Muscle of leg (tissue), 11 donors: ENCODE data around the gene S100A14. TPM values are rescaled to one million over a fixed set of nuclear protein-coding genes. Genes with fewer than 3 reads are reported as not detected.

Source experiments
- DNase-seq: peaks from one replicate; pipeline ENCODE4 v3.0.0; 2013
- H3K27ac ChIP-seq: one replicate; pipeline ENCODE4 v1.5.1; 2013; ENCODE audit warnings: mild to moderate bottlenecking, low read length, control low read depth
- H3K27me3 ChIP-seq: one replicate; pipeline ENCODE4 v1.6.1; 2013; ENCODE audit warnings: low read length; ENCODE audit not compliant: control insufficient read depth, insufficient read depth
- H3K36me3 ChIP-seq: one replicate; pipeline ENCODE4 v1.6.1; 2013; ENCODE audit warnings: low read length; ENCODE audit not compliant: control insufficient read depth, insufficient read depth
- H3K4me1 ChIP-seq: one replicate; pipeline ENCODE4 v1.6.1; 2013; ENCODE audit warnings: low read length; ENCODE audit not compliant: control insufficient read depth, insufficient read depth
- H3K4me3 ChIP-seq: one replicate; pipeline ENCODE4 v1.5.1; 2013; ENCODE audit warnings: low read length, control low read depth
- H3K9me3 ChIP-seq: replicated peaks from 2 replicates; pipeline ENCODE4 v1.6.1; 2013; ENCODE audit warnings: low read depth, low read length; ENCODE audit not compliant: control insufficient read depth
- WGBS: methylation state at CpG from one replicate; pipeline ENCODE4 v1.1.5; 2013; ENCODE audit warnings: missing lambda C conversion rate; ENCODE audit not compliant: insufficient coverage; 5-methylcytosine and 5-hydroxymethylcytosine counted together
- polyA plus RNA-seq, 8 donors: library from polyadenylated mRNA; unstranded; fragments of 120-200 nt; gene quantifications; one replicate each; pipeline versions ENCODE4 v1.2.1 to v1.2.3, GENCODE V29; 2013; ENCODE audit warnings: inconsistent platforms in 1 of 8, low replicate concordance in 1 of 8; ENCODE audit not compliant: insufficient read length in 8 of 8, insufficient read depth in 1 of 8
- total RNA-seq: library from RNA; stranded (reverse); fragments of 120-200 nt; gene quantifications from one replicate; pipeline ENCODE4 v1.2.4, GENCODE V29; 2013

S100A14 gene
- total and polyA plus RNA-seq, 9 donors, result 0.15 to 27.5 (median 0.45) TPM

DNA sequence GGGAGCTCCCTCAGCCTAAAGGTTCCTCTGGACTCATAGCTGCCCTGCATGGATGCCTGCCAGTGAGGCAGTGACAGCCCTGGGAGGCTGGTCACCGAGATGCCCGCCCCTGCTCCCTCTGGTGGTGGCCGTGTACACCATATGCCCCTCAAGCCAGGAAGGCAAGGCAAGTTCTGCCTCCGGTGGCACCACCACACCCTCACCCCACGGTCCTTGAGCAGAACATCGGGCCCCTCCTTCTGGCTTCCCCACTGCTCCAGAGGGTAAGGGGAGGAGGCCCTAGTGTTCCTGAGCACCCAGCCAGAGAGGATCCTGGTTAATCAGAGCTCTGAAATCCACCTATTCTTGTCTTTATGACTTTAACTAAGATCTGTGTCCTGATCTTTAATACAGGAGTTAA is 1.5 kb upstream of the S100A14 start:
- no peak overlapping the region for H3K4me3 ChIP-seq
- peaks cover 17% of the 10 kb centered on the region for H3K36me3 ChIP-seq
- DNase-seq, result peak; percentile 53
- no peak overlapping the region for H3K27ac ChIP-seq
- peaks cover 29% of the 10 kb centered on the region for H3K4me1 ChIP-seq
- 31% methylated on average over 3 of the region's 6 CpGs for WGBS
- H3K27me3 ChIP-seq, result no peaks in the 10 kb centered on the region
- no peaks in the 10 kb centered on the region for H3K9me3 ChIP-seq

DNA sequence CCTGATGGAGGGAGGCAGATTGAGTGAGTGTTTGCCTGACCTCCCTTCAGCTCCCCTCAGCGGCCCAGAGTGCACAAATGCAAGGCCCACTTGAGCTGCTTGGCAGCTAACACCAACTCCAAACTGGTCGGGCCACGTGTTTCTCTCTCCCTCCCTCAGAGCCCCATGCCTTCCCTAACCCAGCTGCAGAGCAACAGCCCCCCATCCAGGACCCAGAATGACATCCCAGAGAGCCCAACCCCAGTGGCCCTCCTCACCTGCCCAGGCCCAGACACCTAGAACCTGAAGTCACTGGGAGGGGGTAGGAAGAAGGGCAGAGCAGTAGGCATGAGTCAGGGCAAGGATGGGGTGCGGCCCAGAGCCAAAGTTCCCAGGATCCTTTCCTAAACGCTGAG is 789 bp upstream of the S100A14 start:
- WGBS, result 63% methylated on average over 5 of the region's 5 CpGs
- no peak overlapping the region for H3K27ac ChIP-seq

GRCh38 chr1:153615406-153615805 is 719 bp downstream of the S100A14 start:
- H3K27ac ChIP-seq, result no peak overlapping the region
- no peak overlapping the region for H3K4me3 ChIP-seq
- H3K36me3 ChIP-seq, result peaks cover 13% of the 10 kb centered on the region
- WGBS, result 80% methylated on average over 1 of the region's 2 CpGs
- no peak for DNase-seq
- H3K27me3 ChIP-seq, result no peaks in the 10 kb centered on the region
- peaks cover 44% of the 10 kb centered on the region for H3K4me1 ChIP-seq
- no peaks in the 10 kb centered on the region for H3K9me3 ChIP-seq

More for the DNA sequence above, 789 bp upstream of the S100A14 start:
- H3K4me1 ChIP-seq, result peaks cover 37% of the 10 kb centered on the region
- no peak for DNase-seq
- H3K27me3 ChIP-seq, result no peaks in the 10 kb centered on the region
- H3K9me3 ChIP-seq, result no peaks in the 10 kb centered on the region
- H3K36me3 ChIP-seq, result peaks cover 13% of the 10 kb centered on the region
- no peak overlapping the region for H3K4me3 ChIP-seq

DNA sequence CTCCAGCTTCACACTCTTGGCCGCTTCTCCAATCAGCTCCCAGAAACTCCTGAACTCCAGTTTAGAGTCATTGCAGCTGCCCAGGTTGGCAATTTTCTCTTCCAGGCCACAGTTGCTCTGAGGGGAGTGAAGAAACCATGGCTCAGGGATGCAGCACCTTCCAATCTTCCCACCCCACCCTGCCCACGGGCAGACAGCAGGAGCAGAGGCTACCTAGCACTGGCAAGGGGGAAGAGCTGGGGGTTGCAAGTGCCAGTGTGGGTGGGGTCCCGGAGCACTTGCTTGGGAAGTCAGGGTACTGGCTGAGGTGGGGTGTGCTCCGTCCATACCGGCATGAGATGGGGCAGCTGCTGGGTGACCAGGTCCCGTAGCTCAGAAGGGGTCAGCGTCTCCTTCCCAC is 1.2 kb downstream of the S100A14 start:
- H3K9me3 ChIP-seq, result no peaks in the 10 kb centered on the region
- H3K36me3 ChIP-seq, result peaks cover 13% of the 10 kb centered on the region
- H3K27ac ChIP-seq, result no peak overlapping the region
- no peak overlapping the region for H3K4me3 ChIP-seq
- H3K27me3 ChIP-seq, result no peaks in the 10 kb centered on the region
- WGBS, result 83% methylated on average over 4 of the region's 7 CpGs
- peaks cover 49% of the 10 kb centered on the region for H3K4me1 ChIP-seq
- DNase-seq, result no peak

DNA sequence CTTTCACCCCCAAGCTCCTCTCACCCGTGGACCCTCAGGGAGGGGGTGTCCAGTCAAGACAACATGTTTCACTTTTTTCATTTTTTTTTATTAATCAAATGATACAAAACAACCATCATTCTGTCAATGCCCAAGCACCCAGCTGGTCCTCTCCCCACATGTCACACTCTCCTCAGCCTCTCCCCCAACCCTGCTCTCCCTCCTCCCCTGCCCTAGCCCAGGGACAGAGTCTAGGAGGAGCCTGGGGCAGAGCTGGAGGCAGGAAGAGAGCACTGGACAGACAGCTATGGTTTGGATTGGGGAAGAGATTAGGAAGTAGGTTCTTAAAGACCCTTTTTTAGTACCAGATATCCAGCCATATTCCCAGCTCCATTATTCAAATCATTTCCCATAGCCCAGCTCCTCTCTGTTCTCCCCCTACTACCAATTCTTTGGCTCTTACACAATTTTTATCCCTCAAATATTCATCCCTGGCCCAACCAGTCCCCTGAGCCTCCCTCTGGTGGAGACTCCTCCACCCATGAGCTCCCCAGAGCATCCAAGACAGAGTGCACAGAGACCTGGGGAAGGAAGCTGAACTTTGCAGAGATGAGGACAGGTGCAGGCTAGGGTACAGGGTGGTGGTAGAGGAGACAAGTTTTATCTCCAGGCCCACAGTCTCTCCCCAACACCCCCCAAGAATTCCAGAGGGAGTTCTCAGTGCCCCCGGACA is 1.8 kb downstream of the S100A14 start:
- H3K27me3 ChIP-seq, result no peaks in the 10 kb centered on the region
- H3K4me1 ChIP-seq, result peaks cover 54% of the 10 kb centered on the region
- peaks cover 9% of the 10 kb centered on the region for H3K36me3 ChIP-seq
- no peaks in the 10 kb centered on the region for H3K9me3 ChIP-seq
- no peak overlapping the region for H3K4me3 ChIP-seq
- DNase-seq, result no peak
- H3K27ac ChIP-seq, result no peak overlapping the region
- WGBS, result 69% methylated on average over 2 of the region's 2 CpGs

- Histone ChIP-seq H3K4me3 (no peak overlapping the region), H3K27ac (no peak overlapping the region), H3K9me3 (no peaks in the 10 kb centered on the region), H3K27me3 (no peaks in the 10 kb centered on the region), H3K4me1 (peaks cover 63% of the 10 kb centered on the region), H3K36me3 (no peaks in the 10 kb centered on the region)
- DNase-seq, result no peak
- WGBS, result 76% methylated on average over 3 of the region's 5 CpGs
These were observed 2.7 kb downstream of the S100A14 start for GRCh38 chr1:153613406-153613805.

- peak; percentile 78 for DNase-seq
- Histone ChIP-seq H3K27me3 (no peaks in the 10 kb centered on the region), H3K9me3 (no peaks in the 10 kb centered on the region), H3K4me3 (peak within 1 kb of the TSS; percentile 60), H3K36me3 (peaks cover 2% of the 10 kb centered on the region), H3K27ac (peak within 1 kb of the TSS; percentile 84), H3K4me1 (peaks cover 67% of the 10 kb centered on the region)
- 3% methylated on average over 4 of the region's 9 CpGs for WGBS
These were observed 3.3 kb downstream of the S100A14 start, which contains the start of gene S100A16 for GRCh38 chr1:153612755-153613331. Gene S100A16, minus strand, starts transcription at chr1:153613137. Its CDS starts 4,986 bp downstream, at chr1:153608151.

DNA sequence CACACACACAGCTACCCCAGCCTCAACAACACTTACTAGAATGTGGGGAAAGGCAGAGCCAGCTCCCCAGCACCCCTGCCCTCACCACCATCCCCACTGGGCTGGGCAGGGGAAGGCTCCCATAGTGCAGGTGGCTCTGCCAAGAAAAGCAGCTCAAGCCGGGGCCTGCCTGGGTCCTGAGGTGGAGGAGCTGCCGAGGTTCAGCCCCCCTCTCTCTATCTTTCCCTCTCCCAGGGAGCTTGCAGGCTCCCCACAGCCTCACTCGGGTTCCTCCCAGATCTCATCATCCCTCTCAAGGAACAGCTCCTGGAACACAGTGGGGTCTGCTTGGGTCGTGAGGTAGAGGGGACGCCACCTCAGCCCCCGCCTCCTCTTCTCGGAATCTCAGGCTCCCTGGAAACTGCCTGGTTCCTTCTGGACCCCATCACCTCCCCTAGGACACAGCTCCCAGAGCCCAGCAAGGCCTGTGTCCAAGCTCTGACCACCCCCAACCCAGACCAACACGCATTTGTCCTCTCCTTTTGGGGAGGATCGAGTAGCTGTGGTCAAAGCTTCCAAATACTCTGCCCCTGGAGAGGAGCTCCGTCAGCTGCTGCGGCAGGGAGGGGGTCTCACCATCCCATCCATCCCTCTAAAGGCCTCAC is 3.9 kb downstream of the S100A14 start:
- Histone ChIP-seq H3K36me3 (peaks cover 7% of the 10 kb centered on the region), H3K4me3 (peak overlapping the region; percentile 60), H3K27ac (peak overlapping the region; percentile 84), H3K9me3 (no peaks in the 10 kb centered on the region), H3K27me3 (no peaks in the 10 kb centered on the region), H3K4me1 (peaks cover 65% of the 10 kb centered on the region)
- WGBS, result 35% methylated on average over 2 of the region's 11 CpGs
- DNase-seq, result peak; percentile 60

DNA sequence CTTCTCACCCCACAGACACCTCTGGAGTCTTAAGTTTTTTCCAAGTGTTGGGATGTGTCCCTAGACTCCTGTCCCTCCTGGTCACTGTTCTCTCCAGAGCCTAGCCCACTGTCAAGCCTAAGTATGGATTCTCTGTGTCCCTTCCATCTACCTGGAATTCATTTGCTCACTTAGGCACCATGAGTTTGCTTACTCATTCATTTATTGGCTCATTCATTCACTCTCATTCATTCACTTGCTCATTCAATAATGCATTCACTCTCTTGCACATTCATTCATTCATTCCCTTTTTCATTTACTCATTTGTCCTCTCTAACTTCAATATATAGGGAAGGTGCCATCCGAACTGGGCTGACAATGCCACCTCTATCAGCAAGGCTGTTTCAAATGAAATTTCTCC is 4.8 kb downstream of the S100A14 start:
- Histone ChIP-seq H3K27ac (no peak overlapping the region), H3K4me3 (no peak overlapping the region), H3K27me3 (no peaks in the 10 kb centered on the region), H3K9me3 (no peaks in the 10 kb centered on the region), H3K36me3 (peaks cover 12% of the 10 kb centered on the region), H3K4me1 (peaks cover 56% of the 10 kb centered on the region)
- no peak for DNase-seq
- WGBS, result 67% methylated on average over 1 of the region's 1 CpG

DNA sequence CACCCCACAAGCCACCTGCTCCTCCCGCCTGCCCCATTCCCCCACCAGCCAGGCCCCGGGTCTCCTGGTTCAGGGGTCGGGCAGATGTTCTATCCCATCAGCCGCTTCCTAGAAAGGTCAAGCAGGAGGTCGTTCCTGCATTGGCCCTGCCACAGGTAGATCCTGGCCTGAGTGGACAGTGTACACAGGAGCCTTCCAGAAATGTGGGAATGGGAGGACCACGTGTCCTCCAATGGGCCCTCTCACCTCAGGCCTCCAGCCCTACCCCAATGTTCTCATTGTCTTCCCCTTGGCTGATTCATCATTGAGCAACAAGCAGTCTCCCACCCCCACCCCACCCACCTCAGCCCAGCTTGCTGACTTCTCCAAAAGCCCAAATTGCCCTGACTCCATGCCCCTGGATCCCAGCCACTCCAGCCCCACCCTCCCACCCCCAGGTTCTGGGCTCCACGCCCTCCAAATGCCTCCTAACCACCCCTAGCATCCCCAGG is 5.3 kb downstream of the S100A14 start:
- H3K36me3 ChIP-seq, result peaks cover 13% of the 10 kb centered on the region
- no peak overlapping the region for H3K27ac ChIP-seq
- no peaks in the 10 kb centered on the region for H3K9me3 ChIP-seq
- H3K4me3 ChIP-seq, result no peak overlapping the region
- no peak for DNase-seq
- H3K27me3 ChIP-seq, result no peaks in the 10 kb centered on the region
- H3K4me1 ChIP-seq, result peaks cover 51% of the 10 kb centered on the region
- 76% methylated on average over 5 of the region's 7 CpGs for WGBS
